PFSK-1 (cell line): ENCODE data around the gene ZC3H10.

Source experiments
- FOXP2 ChIP-seq: optimal IDR thresholded peaks from 2 replicates; pipeline ENCODE3; 2011; ENCODE audit warnings: borderline replicate concordance, control low read depth, inconsistent platforms; ENCODE audit not compliant: insufficient read depth; ENCODE audit errors: extremely low read length, extremely low read depth
- POLR2AphosphoS5 ChIP-seq: IDR thresholded peaks from 2 replicates; pipeline ENCODE4 v1.6.1; 2012; ENCODE audit warnings: low read depth, mild to moderate bottlenecking, control low read depth, low read length, moderate library complexity
- SIN3A ChIP-seq: IDR thresholded peaks from 2 replicates; pipeline ENCODE4 v1.6.1; 2012; ENCODE audit warnings: mild to moderate bottlenecking, low read length, moderate library complexity, borderline replicate concordance; ENCODE audit not compliant: insufficient read depth
- TAF1 ChIP-seq: IDR thresholded peaks from 2 replicates; pipeline ENCODE4 v1.6.1; 2012; ENCODE audit warnings: low read length, control low read depth, borderline replicate concordance; ENCODE audit not compliant: insufficient read depth
- TF ChIP-seq, protein P1 (sequence below), 2 experiments: IDR thresholded peaks; 2 replicates each; pipeline versions ENCODE4 v1.6.1 to v1.8.0; 2011 to 2012; ENCODE audit warnings: low read depth in 2 of 2, low read length in 2 of 2, control low read depth in 1 of 2, inconsistent platforms in 1 of 2, mild to moderate bottlenecking in 1 of 2, moderate library complexity in 1 of 2; ENCODE audit not compliant: insufficient read depth in 1 of 2

The ZC3H10 gene

GRCh38 chr12:56128670-56129205, 10.7 kb downstream of the ZC3H10 start:
- TF ChIP-seq, protein P1, sequence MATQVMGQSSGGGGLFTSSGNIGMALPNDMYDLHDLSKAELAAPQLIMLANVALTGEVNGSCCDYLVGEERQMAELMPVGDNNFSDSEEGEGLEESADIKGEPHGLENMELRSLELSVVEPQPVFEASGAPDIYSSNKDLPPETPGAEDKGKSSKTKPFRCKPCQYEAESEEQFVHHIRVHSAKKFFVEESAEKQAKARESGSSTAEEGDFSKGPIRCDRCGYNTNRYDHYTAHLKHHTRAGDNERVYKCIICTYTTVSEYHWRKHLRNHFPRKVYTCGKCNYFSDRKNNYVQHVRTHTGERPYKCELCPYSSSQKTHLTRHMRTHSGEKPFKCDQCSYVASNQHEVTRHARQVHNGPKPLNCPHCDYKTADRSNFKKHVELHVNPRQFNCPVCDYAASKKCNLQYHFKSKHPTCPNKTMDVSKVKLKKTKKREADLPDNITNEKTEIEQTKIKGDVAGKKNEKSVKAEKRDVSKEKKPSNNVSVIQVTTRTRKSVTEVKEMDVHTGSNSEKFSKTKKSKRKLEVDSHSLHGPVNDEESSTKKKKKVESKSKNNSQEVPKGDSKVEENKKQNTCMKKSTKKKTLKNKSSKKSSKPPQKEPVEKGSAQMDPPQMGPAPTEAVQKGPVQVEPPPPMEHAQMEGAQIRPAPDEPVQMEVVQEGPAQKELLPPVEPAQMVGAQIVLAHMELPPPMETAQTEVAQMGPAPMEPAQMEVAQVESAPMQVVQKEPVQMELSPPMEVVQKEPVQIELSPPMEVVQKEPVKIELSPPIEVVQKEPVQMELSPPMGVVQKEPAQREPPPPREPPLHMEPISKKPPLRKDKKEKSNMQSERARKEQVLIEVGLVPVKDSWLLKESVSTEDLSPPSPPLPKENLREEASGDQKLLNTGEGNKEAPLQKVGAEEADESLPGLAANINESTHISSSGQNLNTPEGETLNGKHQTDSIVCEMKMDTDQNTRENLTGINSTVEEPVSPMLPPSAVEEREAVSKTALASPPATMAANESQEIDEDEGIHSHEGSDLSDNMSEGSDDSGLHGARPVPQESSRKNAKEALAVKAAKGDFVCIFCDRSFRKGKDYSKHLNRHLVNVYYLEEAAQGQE (IDR thresholded peaks at IDR 0.05; ENCODE audit: insufficient read depth in 1 of 2, low read depth in 2 of 2, low read length in 2 of 2) = no peak
- TF ChIP-seq SIN3A (no peak), TAF1 (no peak; the same call in 1 of the 2 replicates), POLR2AphosphoS5 (no peak), FOXP2 (no peak)

GRCh38 chr12:56129206-56129941, 11.3 kb downstream of the ZC3H10 start:
- TF ChIP-seq, protein P1 (IDR thresholded peaks at IDR 0.05; ENCODE audit: insufficient read depth in 1 of 2, low read depth in 2 of 2, low read length in 2 of 2) = no peak
- TF ChIP-seq POLR2AphosphoS5 = peak; percentile 71
- peak; percentile 59; the same call in 1 of the 2 replicates for TF ChIP-seq TAF1
- TF ChIP-seq SIN3A = peak; percentile 51; the same call in 1 of the 2 replicates
- TF ChIP-seq FOXP2 = peak; percentile 91

- no peak for TF ChIP-seq SIN3A
- no peak for TF ChIP-seq FOXP2
Measured at GRCh38 chr12:56129942-56130495, 12.0 kb downstream of the ZC3H10 start.

- TF ChIP-seq TAF1 (no peak), FOXP2 (no peak), POLR2AphosphoS5 (no peak), SIN3A (no peak)
- TF ChIP-seq, protein P1 (IDR thresholded peaks at IDR 0.05; ENCODE audit: insufficient read depth in 1 of 2, low read depth in 2 of 2, low read length in 2 of 2) = no peak
Measured at GRCh38 chr12:56130876-56131275, 12.8 kb downstream of the ZC3H10 start.

DNA sequence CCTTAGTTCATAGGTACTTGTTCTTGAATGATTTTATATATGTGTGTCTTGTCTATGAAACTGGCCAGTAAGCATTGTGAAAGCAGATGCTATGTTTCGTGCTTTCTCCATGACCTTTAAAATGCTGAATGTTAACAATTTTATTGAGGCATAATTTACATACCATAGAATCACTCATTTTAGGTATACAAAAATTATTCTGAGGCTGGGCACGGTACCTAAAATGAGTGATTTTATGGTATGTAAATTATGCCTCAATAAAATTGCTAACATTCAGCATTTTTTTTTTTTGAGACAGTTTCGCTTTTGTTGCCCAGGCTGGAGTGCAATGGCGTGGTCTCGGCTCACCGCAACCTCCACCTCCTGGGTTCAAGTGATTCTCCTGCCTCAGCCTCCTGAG, 16.8 kb downstream of the ZC3H10 start:
- TF ChIP-seq TAF1 (no peak), SIN3A (no peak), FOXP2 (no peak)
- TF ChIP-seq, protein P1 (IDR thresholded peaks at IDR 0.05; ENCODE audit: insufficient read depth in 1 of 2, low read depth in 2 of 2, low read length in 2 of 2) = no peak
